Endothelial cell (in vitro differentiated cells): ENCODE measurements around the gene MTMR4. TPM values are rescaled to one million over a fixed set of nuclear protein-coding genes. Genes with fewer than 3 reads are reported as not detected.

Experiments
- DNase-seq: peaks from one replicate; pipeline ENCODE4 v3.0.0; 2021; ENCODE audit warnings: low spot score
- H3K27ac Mint-ChIP-seq: one replicate; pipeline ENCODE4 v1.8.0; 2021; ENCODE audit warnings: mixed read lengths, inconsistent platforms; ENCODE audit not compliant: unreplicated experiment
- H3K27me3 Mint-ChIP-seq: one replicate; pipeline ENCODE4 v1.8.0; 2021; ENCODE audit warnings: mild to moderate bottlenecking, moderate library complexity, mixed read lengths, inconsistent platforms; ENCODE audit not compliant: unreplicated experiment
- H3K36me3 Mint-ChIP-seq: one replicate; pipeline ENCODE4 v1.8.0; 2021; ENCODE audit warnings: mild to moderate bottlenecking, low read depth, mixed read lengths, inconsistent platforms; ENCODE audit not compliant: unreplicated experiment
- H3K4me1 Mint-ChIP-seq: one replicate; pipeline ENCODE4 v1.8.0; 2021; ENCODE audit warnings: mild to moderate bottlenecking, mixed read lengths, inconsistent platforms; ENCODE audit not compliant: unreplicated experiment
- H3K4me3 Mint-ChIP-seq: one replicate; pipeline ENCODE4 v1.8.0; 2021; ENCODE audit warnings: mild to moderate bottlenecking, mixed read lengths, inconsistent platforms; ENCODE audit not compliant: unreplicated experiment
- H3K9me3 Mint-ChIP-seq: one replicate; pipeline ENCODE4 v1.8.0; 2021; ENCODE audit warnings: mixed read lengths, inconsistent platforms; ENCODE audit not compliant: unreplicated experiment
- total RNA-seq: library from RNA; stranded (reverse); fragmentation: NEBNext Ultra II Directional; extraction: Animal tissue kit (Norgen Biotek cat#: 25700); gene quantifications from one replicate; pipeline ENCODE4 v1.2.1, GENCODE V29; 2021; ENCODE audit not compliant: unreplicated experiment
- TF ChIP-seq, protein P1 (sequence below): fragments of 200-600 bp; sonication (generic); IDR thresholded peaks from one replicate; pipeline ENCODE4 v1.5.0; 2021; ENCODE audit warnings: antibody characterized with exemption; ENCODE audit not compliant: unreplicated experiment

The MTMR4 gene
- total RNA-seq, 1 donor from 2014 or later: 24.0 TPM

DNA sequence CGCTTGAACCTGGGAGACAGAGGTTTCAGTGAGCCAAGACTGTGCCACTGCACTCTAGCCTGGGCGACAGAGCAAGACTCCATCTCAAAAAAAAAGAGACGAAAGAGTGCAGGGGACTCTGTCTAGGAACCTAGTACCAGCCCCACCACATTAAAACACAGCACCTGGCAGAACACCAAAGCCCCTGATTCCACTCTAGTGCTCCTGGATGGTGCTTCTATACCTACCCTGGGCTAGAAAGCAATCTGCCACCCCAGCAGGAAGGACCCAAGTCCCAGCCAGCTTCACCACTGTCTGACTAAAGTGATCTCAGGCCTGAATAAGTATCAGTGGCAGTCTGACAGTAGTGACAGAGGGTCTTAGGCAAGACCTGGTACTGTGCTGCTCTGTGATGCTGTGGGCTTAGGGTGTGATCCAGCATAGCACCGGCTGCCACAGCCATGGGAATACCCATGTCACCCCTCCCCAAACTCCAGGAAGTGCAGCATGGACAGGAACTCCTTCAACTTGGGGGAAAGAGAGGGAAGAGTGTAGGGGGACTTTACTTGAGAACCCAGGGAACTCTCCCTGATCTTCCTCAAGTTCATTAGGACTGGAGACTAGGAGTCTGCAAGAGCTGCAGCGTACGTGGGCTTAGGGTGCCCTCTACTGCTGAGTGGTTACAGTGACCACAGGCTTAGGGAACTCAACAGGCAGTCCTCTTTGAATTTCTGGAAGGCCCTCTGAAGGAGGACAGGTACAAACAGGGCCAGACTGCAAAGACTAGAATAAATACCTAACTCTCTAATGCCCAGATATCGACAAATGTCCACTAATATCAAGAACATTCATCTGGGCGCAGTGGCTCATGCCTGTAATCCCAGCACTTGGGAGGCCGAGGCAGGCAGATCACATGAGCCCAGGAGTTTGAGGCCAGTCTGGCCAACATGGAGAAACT lies 67.1 kb downstream of the MTMR4 start:
- DNase-seq: peak; percentile 78
- Mint-ChIP-seq H3K27me3 (peaks cover 3% of the 10 kb centered on the region), H3K36me3 (no peaks in the 10 kb centered on the region), H3K27ac (no peak overlapping the region), H3K4me1 (no peaks in the 10 kb centered on the region), H3K9me3 (no peaks in the 10 kb centered on the region), H3K4me3 (no peak overlapping the region)
- TF ChIP-seq, protein P1, sequence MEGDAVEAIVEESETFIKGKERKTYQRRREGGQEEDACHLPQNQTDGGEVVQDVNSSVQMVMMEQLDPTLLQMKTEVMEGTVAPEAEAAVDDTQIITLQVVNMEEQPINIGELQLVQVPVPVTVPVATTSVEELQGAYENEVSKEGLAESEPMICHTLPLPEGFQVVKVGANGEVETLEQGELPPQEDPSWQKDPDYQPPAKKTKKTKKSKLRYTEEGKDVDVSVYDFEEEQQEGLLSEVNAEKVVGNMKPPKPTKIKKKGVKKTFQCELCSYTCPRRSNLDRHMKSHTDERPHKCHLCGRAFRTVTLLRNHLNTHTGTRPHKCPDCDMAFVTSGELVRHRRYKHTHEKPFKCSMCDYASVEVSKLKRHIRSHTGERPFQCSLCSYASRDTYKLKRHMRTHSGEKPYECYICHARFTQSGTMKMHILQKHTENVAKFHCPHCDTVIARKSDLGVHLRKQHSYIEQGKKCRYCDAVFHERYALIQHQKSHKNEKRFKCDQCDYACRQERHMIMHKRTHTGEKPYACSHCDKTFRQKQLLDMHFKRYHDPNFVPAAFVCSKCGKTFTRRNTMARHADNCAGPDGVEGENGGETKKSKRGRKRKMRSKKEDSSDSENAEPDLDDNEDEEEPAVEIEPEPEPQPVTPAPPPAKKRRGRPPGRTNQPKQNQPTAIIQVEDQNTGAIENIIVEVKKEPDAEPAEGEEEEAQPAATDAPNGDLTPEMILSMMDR: peak; percentile 37

DNA sequence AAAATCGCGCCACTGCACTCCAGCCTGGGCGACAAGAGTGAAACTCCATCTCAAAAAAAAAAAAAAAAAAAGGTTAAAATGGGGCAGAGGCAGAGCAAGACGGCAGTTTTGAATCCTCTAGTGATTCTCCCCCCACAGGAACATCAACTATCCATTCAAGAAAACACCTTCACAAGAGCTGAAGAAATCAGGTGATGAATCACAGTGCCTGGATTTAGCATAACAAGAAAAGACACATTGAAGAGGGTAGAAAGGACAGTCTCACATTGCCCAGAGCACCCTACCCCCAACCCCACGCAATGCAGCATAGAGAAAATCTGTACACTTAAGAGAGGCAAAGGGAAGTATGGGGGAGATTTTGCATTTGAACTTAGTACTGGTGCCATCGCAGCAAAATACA lies 68.4 kb downstream of the MTMR4 start:
- Mint-ChIP-seq H3K27me3 (peaks cover 4% of the 10 kb centered on the region), H3K27ac (no peak overlapping the region), H3K4me3 (no peak overlapping the region), H3K9me3 (no peaks in the 10 kb centered on the region), H3K36me3 (no peaks in the 10 kb centered on the region), H3K4me1 (no peaks in the 10 kb centered on the region)
- TF ChIP-seq, protein P1: no peak
- no peak for DNase-seq

Other genes with a start within 250 kb of the MTMR4 start
- not detected for gene MPO, start 233.7 kb downstream of the MTMR4 start, total RNA-seq
- 1.3 TPM for gene TSPOAP1, start 185.8 kb downstream of the MTMR4 start, total RNA-seq
- gene SUPT4H1, start 162.4 kb downstream of the MTMR4 start, total RNA-seq: 150 TPM
- gene RNF43, start 97.1 kb downstream of the MTMR4 start, total RNA-seq: 0.56 TPM
- 0.10 TPM for gene HSF5, start 26.2 kb downstream of the MTMR4 start, total RNA-seq
- gene TEX14, start 177.4 kb upstream of the MTMR4 start, total RNA-seq: 0.21 TPM
- gene RAD51C, start 178.0 kb upstream of the MTMR4 start, total RNA-seq: 11.3 TPM
- 0.26 TPM for gene PPM1E, start 241.2 kb upstream of the MTMR4 start, total RNA-seq